Lower leg skin (tissue), 3 donors: Measurements from ENCODE around the gene E2F3.

Experiments
- CTCF ChIP-seq, 3 donors: fragments of 450-650 bp; IDR thresholded peaks; one replicate each; pipeline ENCODE4 v1.5.1; 2016; ENCODE audit warnings: antibody characterized with exemption in 3 of 3, mild to moderate bottlenecking in 3 of 3, moderate library complexity in 2 of 3
- POLR2A ChIP-seq, 2 donors: fragments of 450-650 bp; IDR thresholded peaks; one replicate each; pipeline ENCODE4 v1.6.1; 2016 to 2017; ENCODE audit warnings: antibody characterized with exemption in 2 of 2, mild to moderate bottlenecking in 1 of 2, moderate library complexity in 1 of 2

- TF ChIP-seq CTCF (IDR thresholded peaks at IDR 0.05) (no peak), POLR2A (IDR thresholded peaks at IDR 0.05) (no peak)
Observed at GRCh38 chr6:20437639-20438038, 36.0 kb downstream of the E2F3 start.
